H1 (cell line): ENCODE measurements around the gene SLC19A1. TPM values are rescaled to one million over a fixed set of nuclear protein-coding genes. Genes with fewer than 3 reads are reported as not detected.
A peak's percentile ranks its signal among the peaks of the same experiment; 100 is the strongest.
"Not testable (repeated sequence)": the region's sequence is repeated elsewhere in the genome, so short reads cannot be mapped to it uniquely, and the experiment has no call there.

Experiments used
- CTCF ChIA-PET: fragments of 300-600 bp; sonication (Branson Sonifier 250); formaldehyde crosslinking; loops from one replicate; lab custom pipeline; 2021; ENCODE audit not compliant: partially characterized antibody; lab: Charles Lee
- POLR2A ChIA-PET: fragments of 300-600 bp; sonication (Branson Sonifier 250); formaldehyde crosslinking; loops from one replicate; lab custom pipeline; 2021; ENCODE audit warnings: inconsistent platforms; ENCODE audit not compliant: partially characterized antibody; lab: Charles Lee
- DNase-seq, 2 experiments: peaks; one replicate each; pipeline versions ENCODE4 v3.0.0 to v3.0.0-alpha.2; 2010 to 2022; ENCODE audit warnings: low spot score in 2 of 2, low read depth in 1 of 2, mixed read lengths in 1 of 2
- FAIRE-seq: peaks from 2 replicates; lab custom pipeline; 2011; peaks lifted over from hg19 to GRCh38; lab: Jason Lieb, UNC
- H2AFZ ChIP-seq: 2 replicates; pipeline ENCODE4 v1.8.1; 2012; ENCODE audit warnings: low read length, inconsistent platforms
- H2AK5ac ChIP-seq: 2 replicates; pipeline ENCODE4 v1.6.1; 2013; ENCODE audit warnings: low read depth, low read length
- H2BK120ac ChIP-seq: replicated peaks from 2 replicates; pipeline ENCODE3; 2013; ENCODE audit warnings: low read depth, low read length, inconsistent platforms
- H2BK12ac ChIP-seq: 2 replicates; pipeline ENCODE4 v1.6.1; 2013; ENCODE audit warnings: low read depth, low read length
- H2BK15ac ChIP-seq: 2 replicates; pipeline ENCODE4 v1.6.1; 2013; ENCODE audit warnings: low read length
- H2BK20ac ChIP-seq: 2 replicates; pipeline ENCODE4 v1.6.1; 2013; ENCODE audit warnings: low read length
- H2BK5ac ChIP-seq: 2 replicates; pipeline ENCODE4 v1.6.1; 2013; ENCODE audit warnings: low read depth, low read length
- H3K14ac ChIP-seq: 2 replicates; pipeline ENCODE4 v1.6.1; 2013; ENCODE audit warnings: inconsistent platforms; ENCODE audit not compliant: insufficient read length
- H3K18ac ChIP-seq: 2 replicates; pipeline ENCODE4 v1.6.1; 2013; ENCODE audit warnings: low read length; ENCODE audit errors: extremely low read depth
- H3K23ac ChIP-seq: 2 replicates; pipeline ENCODE4 v1.6.1; 2013; ENCODE audit warnings: inconsistent platforms; ENCODE audit not compliant: insufficient read length
- H3K23me2 ChIP-seq: 2 replicates; pipeline ENCODE4 v1.6.1; 2013; ENCODE audit warnings: low read depth, low read length
- H3K27ac ChIP-seq: 2 replicates; pipeline ENCODE4 v1.6.1; 2011; ENCODE audit warnings: low read depth, low read length, inconsistent platforms
- H3K27me3 ChIP-seq, 4 experiments: replicated peaks in 1 of 4; 1 replicate in 1 of 4; 2 replicates in 3 of 4; pipeline versions ENCODE4 v1.6.1 to v1.8.1; 2011 to 2013; ENCODE audit warnings: low read length in 3 of 4, mild to moderate bottlenecking in 3 of 4, inconsistent platforms in 2 of 4, mixed read lengths in 2 of 4, moderate library complexity in 1 of 4; ENCODE audit not compliant: control insufficient read depth in 3 of 4, insufficient read depth in 3 of 4; ENCODE audit errors: extremely low read depth in 1 of 4
- H3K36me3 ChIP-seq, 4 experiments: 2 replicates each; pipeline versions ENCODE4 v1.6.1 to v1.8.1; 2011 to 2013; ENCODE audit warnings: mild to moderate bottlenecking in 4 of 4, low read length in 3 of 4, moderate library complexity in 2 of 4, control low read depth in 1 of 4, inconsistent platforms in 1 of 4; ENCODE audit not compliant: insufficient read depth in 4 of 4, control insufficient read depth in 2 of 4
- H3K4ac ChIP-seq: replicated peaks from 2 replicates; pipeline ENCODE3; 2013; ENCODE audit warnings: low read length, low read depth, mixed read lengths, inconsistent platforms; ENCODE audit not compliant: insufficient read length
- H3K4me1 ChIP-seq, 4 experiments: replicated peaks in 1 of 4; 1 replicate in 1 of 4; 2 replicates in 3 of 4; pipeline versions ENCODE4 v1.6.1 to v1.8.1; 2011 to 2013; ENCODE audit warnings: low read length in 3 of 4, inconsistent platforms in 2 of 4, mixed read lengths in 1 of 4; ENCODE audit not compliant: insufficient read depth in 4 of 4, control insufficient read depth in 3 of 4
- H3K4me2 ChIP-seq, 2 experiments: 2 replicates each; pipeline versions ENCODE4 v1.6.1 to v1.8.1; 2011 to 2013; ENCODE audit warnings: low read depth in 2 of 2, low read length in 2 of 2, control low read depth in 1 of 2, inconsistent platforms in 1 of 2, mild to moderate bottlenecking in 1 of 2; ENCODE audit not compliant: insufficient read depth in 1 of 2
- H3K4me3 ChIP-seq, 4 experiments: fragments of 200-600, 300-600 bp in 1 of 4; sonication (generic), shearing (Covaris generic), sonication (Bioruptor Twin) in 1 of 4; 2 replicates each; pipeline versions ENCODE4 v1.5.1 to v1.8.1; 2011 to 2016; ENCODE audit warnings: low read length in 4 of 4, low read depth in 3 of 4, control low read depth in 2 of 4, inconsistent platforms in 2 of 4, mild to moderate bottlenecking in 2 of 4, mixed read lengths in 1 of 4, moderate library complexity in 1 of 4; ENCODE audit not compliant: insufficient read depth in 2 of 4; ENCODE audit errors: extremely low read depth in 1 of 4
- H3K56ac ChIP-seq: replicated peaks from 2 replicates; pipeline ENCODE3; 2013; ENCODE audit warnings: low read depth, mild to moderate bottlenecking, mixed read lengths, low read length, inconsistent platforms; ENCODE audit not compliant: insufficient read length
- H3K79me1 ChIP-seq: 2 replicates; pipeline ENCODE4 v1.6.1; 2013; ENCODE audit warnings: low read depth, low read length, control low read depth
- H3K79me2 ChIP-seq, 2 experiments: 2 replicates each; pipeline versions ENCODE4 v1.6.1 to v1.8.1; 2012 to 2013; ENCODE audit warnings: low read length in 2 of 2, mild to moderate bottlenecking in 2 of 2, inconsistent platforms in 1 of 2; ENCODE audit not compliant: insufficient read depth in 2 of 2, control insufficient read depth in 1 of 2
- H3K9ac ChIP-seq, 4 experiments: replicated peaks in 1 of 4; 1 replicate in 1 of 4; 2 replicates in 3 of 4; pipeline versions ENCODE4 v1.6.1 to v1.8.1; 2011 to 2013; ENCODE audit warnings: low read depth in 3 of 4, low read length in 3 of 4, control low read depth in 2 of 4, mild to moderate bottlenecking in 2 of 4, moderate library complexity in 2 of 4, inconsistent platforms in 1 of 4; ENCODE audit errors: extremely low read depth in 1 of 4
- H3K9me3 ChIP-seq, 2 experiments: 2 replicates each; pipeline versions ENCODE4 v1.6.1 to v1.8.1; 2012 to 2013; ENCODE audit warnings: mild to moderate bottlenecking in 2 of 2, moderate library complexity in 2 of 2, control low read depth in 1 of 2, inconsistent platforms in 1 of 2, low read depth in 1 of 2, low read length in 1 of 2, mixed read lengths in 1 of 2; ENCODE audit not compliant: insufficient read depth in 2 of 2
- H4K20me1 ChIP-seq, 2 experiments: replicated peaks in 1 of 2; 2 replicates each; pipeline versions ENCODE3 to v1.8.1; 2011 to 2013; ENCODE audit warnings: inconsistent platforms in 2 of 2, low read length in 2 of 2, mild to moderate bottlenecking in 1 of 2; ENCODE audit not compliant: insufficient read depth in 2 of 2, control insufficient read depth in 1 of 2
- H4K5ac ChIP-seq: 2 replicates; pipeline ENCODE4 v1.6.1; 2013; ENCODE audit warnings: low read length, low read depth, mixed read lengths, inconsistent platforms; ENCODE audit not compliant: insufficient read length
- H4K8ac ChIP-seq: 2 replicates; pipeline ENCODE4 v1.8.0; 2013; ENCODE audit warnings: mild to moderate bottlenecking, moderate library complexity, low read length, inconsistent platforms; ENCODE audit not compliant: insufficient read depth; ENCODE audit errors: extremely low read depth
- H4K91ac ChIP-seq: replicated peaks from 2 replicates; pipeline ENCODE3; 2013; ENCODE audit warnings: low read length, mixed read lengths, inconsistent platforms; ENCODE audit not compliant: insufficient read length
- POLR2A ChIP-seq, 2 experiments: IDR thresholded peaks; 1 replicate in 1 of 2; 2 replicates in 1 of 2; pipeline ENCODE4 v1.6.1; 2011; ENCODE audit warnings: low read depth in 2 of 2, low read length in 2 of 2, mild to moderate bottlenecking in 2 of 2; ENCODE audit errors: control extremely low read depth in 1 of 2
- WGBS, 2 experiments: shearing (Covaris generic) in 1 of 2; methylation state at CpG; one replicate each; pipeline versions ENCODE4 v1.1.6 to v1.1.7; 2013 to 2015; ENCODE audit warnings: low lambda C conversion rate in 2 of 2, mixed read lengths in 2 of 2, inconsistent platforms in 1 of 2, low coverage in 1 of 2, missing lambda C conversion rate in 1 of 2; ENCODE audit not compliant: insufficient replicate concordance in 2 of 2, insufficient coverage in 1 of 2, insufficient read length in 1 of 2; ENCODE audit errors: extremely low coverage in 1 of 2, missing lambda C conversion rate in 1 of 2; 5-methylcytosine and 5-hydroxymethylcytosine counted together
- polyA plus RNA-seq, 7 experiments: library from polyadenylated mRNA; depleted of rRNA in 3 of 7; stranded (reverse) in 5 of 7; unstranded in 2 of 7; fragments of >200 nt in 5 of 7; fragments of 200-250 nt in 2 of 7; gene quantifications; 1 replicate in 5 of 7; 2 replicates in 1 of 7; 4 replicates in 1 of 7; pipeline versions ENCODE4 v1.2.1 to v1.2.3, GENCODE V29; 2011 to 2013; ENCODE audit warnings: missing spikeins in 2 of 7, mixed read lengths in 2 of 7
- total RNA-seq: library from RNA; stranded (reverse); fragmentation: NEBNext Ultra II Directional; extraction: Animal tissue kit (Norgen Biotek cat#: 25700); gene quantifications from 2 replicates; pipeline ENCODE4 v1.2.1, GENCODE V29; 2021

Gene SLC19A1
- total and polyA plus RNA-seq, 2 of the 8 experiments (the other 6 are each of a cell fraction or from before 2014, with no cell fraction given): 31.6 to 43.8 TPM

DNA sequence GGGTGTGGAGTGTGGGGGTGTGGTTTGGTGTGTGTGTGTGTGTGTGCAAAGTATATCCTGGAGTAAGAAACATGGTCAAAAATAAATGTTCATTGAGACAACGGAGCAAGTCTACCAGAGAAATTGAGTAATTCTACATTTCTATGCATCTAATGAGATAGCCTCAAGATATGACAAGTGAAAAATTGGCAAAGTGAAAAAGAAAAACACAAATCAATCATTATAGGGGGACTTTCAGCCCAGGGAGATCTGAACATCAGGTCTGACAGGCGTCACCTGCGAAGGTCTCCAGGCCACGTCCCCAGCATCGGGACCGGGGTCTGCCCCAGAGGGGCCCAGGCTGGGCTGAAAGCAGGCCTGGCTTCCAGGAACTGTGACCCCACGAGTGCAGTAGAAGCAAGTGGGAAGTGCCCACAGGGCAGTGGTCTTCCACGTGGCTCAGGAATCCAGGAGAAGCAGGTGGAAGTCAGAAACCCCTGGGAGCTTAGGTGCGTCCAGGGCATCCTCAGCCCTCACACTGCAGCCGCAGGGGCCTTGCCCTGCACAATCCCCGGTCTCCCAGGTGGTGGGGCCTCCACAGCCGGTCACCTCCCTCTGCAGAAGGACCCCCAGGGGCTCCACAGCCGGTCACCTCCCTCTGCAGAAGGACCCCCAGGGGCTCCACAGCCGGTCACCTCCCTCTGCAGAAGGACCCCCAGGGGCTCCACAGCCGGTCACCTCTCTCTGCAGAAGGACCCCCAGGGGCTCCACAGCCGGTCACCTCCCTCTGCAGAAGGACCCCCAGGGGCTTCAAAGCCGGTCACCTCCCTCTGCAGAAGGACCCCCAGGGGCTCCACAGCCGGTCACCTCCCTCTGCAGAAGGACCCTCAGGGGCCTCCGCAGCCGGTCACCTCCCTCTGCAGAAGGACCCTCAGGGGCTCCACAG, 40.9 kb downstream of the SLC19A1 start:
- TF ChIP-seq POLR2A (IDR thresholded peaks at IDR 0.05; ENCODE audit: control extremely low read depth in 1 of 2, low read depth in 2 of 2, low read length in 2 of 2): 0 out of 3 replicates have a peak, but pooled peaks of 1 of the 2 experiments have one; percentile 21
- H3K79me1 ChIP-seq, H3K4me2 ChIP-seq, CTCF ChIA-PET, H3K4ac ChIP-seq, H3K9me3 ChIP-seq, H2AK5ac ChIP-seq, H2BK120ac ChIP-seq, H3K9ac ChIP-seq, H4K5ac ChIP-seq, FAIRE-seq, H2BK5ac ChIP-seq, H2BK12ac ChIP-seq, H3K27me3 ChIP-seq, DNase-seq, H2AFZ ChIP-seq, H3K4me3 ChIP-seq, H3K79me2 ChIP-seq, H2BK15ac ChIP-seq, H3K14ac ChIP-seq, H3K18ac ChIP-seq, H4K20me1 ChIP-seq, H4K91ac ChIP-seq, H3K23ac ChIP-seq, H2BK20ac ChIP-seq, H3K4me1 ChIP-seq, H3K27ac ChIP-seq: not testable (repeated sequence)
- peaks cover 11% of the 10 kb centered on the region; the same call in 1 of the 2 replicates for H3K23me2 ChIP-seq
- POLR2A ChIA-PET: interaction anchor here (0.6 to 1.8 kb wide), 5 partner anchors 9 to 155 kb away, joined by 3 to 5 read pairs (median 3); no protein-coding TSS in a partner anchor
- 91% methylated on average over 12 of the region's 20 CpGs; no CpG with 5 or more reads in 1 of the 2 experiments for WGBS, 2 experiments
- H4K8ac ChIP-seq: 0 out of 2 replicates have a peak overlapping the region, but pooled peaks have one; percentile 7
- peaks cover 9 to 50% (median 17%) of the 10 kb centered on the region in 4 experiments for H3K36me3 ChIP-seq
- peak overlapping the region; percentile 98 for H3K56ac ChIP-seq
